Smooth muscle cell (in vitro differentiated cells): ENCODE results near the gene TECPR2. TPM values are rescaled to one million over a fixed set of nuclear protein-coding genes. Genes with fewer than 3 reads are reported as not detected.

Experiments used
- DNase-seq: peaks from one replicate; lab custom pipeline; 2025; ENCODE audit not compliant: unreplicated experiment; lab: John Stamatoyannopoulos, UW
- H2AFZ ChIP-seq: fragments of 200-600 bp; sonication (generic); 2 replicates; pipeline ENCODE4 v1.6.0; 2016; ENCODE audit warnings: antibody characterized with exemption, low read depth, mild to moderate bottlenecking
- H3F3A ChIP-seq: fragments of 200-600 bp; sonication (generic); 2 replicates; pipeline ENCODE4 v1.6.0; 2017; ENCODE audit warnings: antibody characterized with exemption, low read depth
- H3K27ac ChIP-seq: fragments of 200-600 bp; sonication (generic); 2 replicates; pipeline ENCODE4 v1.5.1; 2016; ENCODE audit warnings: low read depth, mild to moderate bottlenecking
- H3K27me3 ChIP-seq: fragments of 200-600 bp; sonication (generic); 2 replicates; pipeline ENCODE4 v1.6.1; 2016; ENCODE audit warnings: low read depth, mild to moderate bottlenecking
- H3K36me3 ChIP-seq: fragments of 200-600 bp; sonication (generic); 2 replicates; pipeline ENCODE4 v1.5.1; 2016; ENCODE audit warnings: low read depth
- H3K4me1 ChIP-seq: fragments of 200-600 bp; sonication (generic); 2 replicates; pipeline ENCODE4 v1.5.1; 2016; ENCODE audit warnings: low read depth
- H3K4me2 ChIP-seq: fragments of 200-600 bp; sonication (generic); 2 replicates; pipeline ENCODE4 v1.6.0; 2016; ENCODE audit warnings: mild to moderate bottlenecking
- H3K4me3 ChIP-seq: fragments of 200-600 bp; sonication (generic); 2 replicates; pipeline ENCODE4 v1.5.1; 2016; ENCODE audit warnings: mild to moderate bottlenecking
- H3K79me2 ChIP-seq: fragments of 200-600 bp; sonication (generic); 2 replicates; pipeline ENCODE4 v1.6.0; 2016; ENCODE audit warnings: low read depth, mild to moderate bottlenecking
- H3K9ac ChIP-seq: fragments of 200-600 bp; sonication (generic); 2 replicates; pipeline ENCODE4 v1.6.0; 2016; ENCODE audit warnings: low read depth
- H3K9me3 ChIP-seq: fragments of 200-600 bp; sonication (generic); replicated peaks from 2 replicates; pipeline ENCODE4 v1.5.1; 2016; ENCODE audit warnings: low read depth
- H4K20me1 ChIP-seq: fragments of 200-600 bp; sonication (generic); 2 replicates; pipeline ENCODE4 v1.6.0; 2016; ENCODE audit warnings: low read depth
- WGBS: methylation state at CpG from one replicate; pipeline ENCODE4 v1.1.7; 2016; ENCODE audit warnings: low lambda C conversion rate; 5-methylcytosine and 5-hydroxymethylcytosine counted together
- polyA plus RNA-seq: library from polyadenylated mRNA; unstranded; fragments of >200 nt; fragmentation: Nextera tagmentation; extraction: Ambion mirVana; gene quantifications from 2 replicates; pipeline ENCODE4 v1.2.1, GENCODE V29; 2016
- total RNA-seq: library from RNA; depleted of rRNA; stranded (reverse); fragments of >200 nt; gene quantifications from 2 replicates; pipeline ENCODE4 v1.2.3, GENCODE V29; 2014
- TF ChIP-seq, protein P1 (sequence below): fragments of 200-600 bp; sonication (generic); IDR thresholded peaks from 2 replicates; pipeline ENCODE4 v1.5.1; 2017; ENCODE audit warnings: borderline replicate concordance, mild to moderate bottlenecking, antibody characterized with exemption; ENCODE audit not compliant: insufficient read depth, poor library complexity, severe bottlenecking

The TECPR2 gene
- total and polyA plus RNA-seq, 2 experiments from 2014 or later: 11.0 to 12.2 TPM

DNA sequence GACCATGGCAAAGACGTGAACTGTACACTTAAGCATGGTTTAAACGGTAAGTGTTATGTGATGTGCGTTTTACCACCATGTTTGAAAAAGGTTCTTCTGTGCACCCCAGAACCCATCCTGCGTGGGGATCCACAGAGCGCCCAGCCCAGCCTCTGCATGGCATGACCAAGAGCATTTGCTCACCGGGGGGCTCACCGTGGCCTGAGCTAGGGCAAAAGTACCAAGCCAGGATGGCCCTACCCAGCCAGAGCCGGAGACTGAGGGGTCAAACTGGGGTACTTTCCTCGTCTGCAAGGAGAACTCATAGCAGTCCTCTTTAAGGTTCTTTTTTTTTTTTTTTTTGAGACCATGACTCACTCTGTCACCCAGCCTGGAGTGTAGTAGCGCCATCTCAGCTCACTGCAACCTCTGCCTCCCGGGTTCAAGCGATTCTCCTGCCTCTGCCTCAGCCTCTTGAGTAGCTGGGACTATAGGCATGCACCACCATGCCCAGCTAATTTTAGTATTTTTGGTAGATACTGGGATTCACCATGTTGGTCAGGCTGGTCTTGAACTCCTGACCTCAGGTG lies 163.3 kb downstream of the TECPR2 start:
- Histone ChIP-seq H3K79me2 (no peaks in the 10 kb centered on the region), H3K4me1 (no peaks in the 10 kb centered on the region), H4K20me1 (no peaks in the 10 kb centered on the region), H3K27me3 (no peaks in the 10 kb centered on the region), H3K27ac (no peak overlapping the region), H3K4me2 (peak overlapping the region; percentile 86), H3K4me3 (peak overlapping the region; percentile 66), H3K36me3 (no peaks in the 10 kb centered on the region), H2AFZ (peak overlapping the region; percentile 52), H3F3A (no peaks in the 10 kb centered on the region), H3K9me3 (no peaks in the 10 kb centered on the region), H3K9ac (no peak overlapping the region)
- no peak for DNase-seq
- 83% methylated on average over 12 of the region's 12 CpGs for WGBS
- TF ChIP-seq, protein P1, sequence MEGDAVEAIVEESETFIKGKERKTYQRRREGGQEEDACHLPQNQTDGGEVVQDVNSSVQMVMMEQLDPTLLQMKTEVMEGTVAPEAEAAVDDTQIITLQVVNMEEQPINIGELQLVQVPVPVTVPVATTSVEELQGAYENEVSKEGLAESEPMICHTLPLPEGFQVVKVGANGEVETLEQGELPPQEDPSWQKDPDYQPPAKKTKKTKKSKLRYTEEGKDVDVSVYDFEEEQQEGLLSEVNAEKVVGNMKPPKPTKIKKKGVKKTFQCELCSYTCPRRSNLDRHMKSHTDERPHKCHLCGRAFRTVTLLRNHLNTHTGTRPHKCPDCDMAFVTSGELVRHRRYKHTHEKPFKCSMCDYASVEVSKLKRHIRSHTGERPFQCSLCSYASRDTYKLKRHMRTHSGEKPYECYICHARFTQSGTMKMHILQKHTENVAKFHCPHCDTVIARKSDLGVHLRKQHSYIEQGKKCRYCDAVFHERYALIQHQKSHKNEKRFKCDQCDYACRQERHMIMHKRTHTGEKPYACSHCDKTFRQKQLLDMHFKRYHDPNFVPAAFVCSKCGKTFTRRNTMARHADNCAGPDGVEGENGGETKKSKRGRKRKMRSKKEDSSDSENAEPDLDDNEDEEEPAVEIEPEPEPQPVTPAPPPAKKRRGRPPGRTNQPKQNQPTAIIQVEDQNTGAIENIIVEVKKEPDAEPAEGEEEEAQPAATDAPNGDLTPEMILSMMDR: no peak

DNA sequence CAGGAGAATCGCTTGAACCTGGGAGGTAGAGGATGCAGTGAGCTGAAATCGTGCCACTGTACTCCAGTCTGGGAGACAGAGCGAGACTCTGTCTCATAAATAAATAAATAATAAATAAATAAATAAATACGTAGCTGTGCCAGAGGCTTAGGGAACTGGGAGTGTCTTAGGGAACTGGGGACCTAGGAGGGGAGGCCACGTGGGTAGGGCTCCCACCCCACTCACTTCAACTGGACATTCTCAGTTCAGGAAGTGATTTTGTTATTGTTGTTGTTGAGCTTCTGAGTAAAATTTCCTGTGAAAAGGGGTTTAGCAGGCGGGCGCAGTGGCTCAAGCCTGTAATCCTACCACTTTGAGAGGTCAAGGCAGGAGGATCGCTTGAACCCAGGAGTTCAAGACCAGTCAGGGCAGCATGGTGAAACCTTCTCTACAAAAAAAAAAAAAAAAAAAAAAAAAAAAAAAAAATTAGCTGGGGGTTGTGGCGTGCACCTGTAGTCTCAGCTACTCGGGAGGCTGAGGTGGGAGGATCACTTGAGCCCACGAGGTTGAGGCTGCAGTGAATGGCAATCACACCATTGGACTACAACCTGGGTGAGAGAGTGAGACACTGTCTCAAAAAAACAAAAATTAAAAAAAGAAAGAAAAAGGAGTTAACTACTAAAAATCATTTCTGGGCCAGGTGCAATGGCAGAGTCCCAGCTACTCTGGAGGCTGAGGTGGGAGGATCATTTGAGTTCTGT lies 165.9 kb downstream of the TECPR2 start:
- DNase-seq: no peak
- Histone ChIP-seq H3F3A (no peaks in the 10 kb centered on the region), H3K4me1 (no peaks in the 10 kb centered on the region)

DNA sequence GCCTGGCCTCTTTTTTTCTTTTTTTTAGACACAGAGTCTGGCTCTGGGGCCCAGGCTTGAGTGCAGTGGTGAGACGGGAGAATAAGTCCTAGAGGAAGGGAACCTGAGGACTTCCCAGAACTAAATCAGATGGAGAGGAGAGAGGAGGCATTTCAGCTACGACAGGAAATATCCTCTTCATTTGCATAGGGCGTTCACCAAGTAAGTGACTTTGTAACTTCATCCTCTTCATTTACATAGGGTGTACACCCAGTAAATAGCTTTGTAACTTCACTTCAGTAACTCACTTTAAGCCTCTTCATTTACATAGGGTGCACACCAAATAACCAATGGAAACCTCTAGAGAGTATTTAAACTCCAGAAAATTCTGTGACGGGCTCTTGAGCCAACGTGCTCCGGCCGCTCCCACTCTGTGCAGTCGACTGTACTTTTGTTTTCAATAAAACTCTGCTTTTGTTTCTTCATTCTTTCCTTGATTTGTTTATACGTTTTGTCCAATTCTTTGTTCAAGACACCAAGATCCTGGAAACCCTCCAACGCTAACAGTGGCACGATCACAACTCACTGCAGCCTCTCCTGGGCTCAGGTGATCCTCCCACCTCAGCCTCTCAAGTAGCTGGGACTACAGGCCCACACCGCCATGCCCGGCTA lies 168.2 kb downstream of the TECPR2 start:
- no peak for DNase-seq
- no peak overlapping the region for H2AFZ ChIP-seq
- H4K20me1 ChIP-seq: no peaks in the 10 kb centered on the region
- no peaks in the 10 kb centered on the region for H3K36me3 ChIP-seq
- no peak overlapping the region for H3K9ac ChIP-seq
- TF ChIP-seq, protein P1: no peak
- H3K27ac ChIP-seq: no peak overlapping the region
- no peak overlapping the region for H3K4me2 ChIP-seq
- WGBS: 81% methylated on average over 13 of the region's 13 CpGs
- no peaks in the 10 kb centered on the region for H3K79me2 ChIP-seq
- H3K9me3 ChIP-seq: no peaks in the 10 kb centered on the region
- no peaks in the 10 kb centered on the region for H3K4me1 ChIP-seq
- H3F3A ChIP-seq: no peaks in the 10 kb centered on the region
- H3K4me3 ChIP-seq: no peak overlapping the region
- no peaks in the 10 kb centered on the region for H3K27me3 ChIP-seq

More for the DNA sequence above, 165.9 kb downstream of the TECPR2 start:
- Histone ChIP-seq H3K9ac (no peak overlapping the region), H3K4me3 (no peak overlapping the region), H3K27me3 (no peaks in the 10 kb centered on the region), H3K4me2 (no peak overlapping the region), H3K27ac (no peak overlapping the region), H4K20me1 (no peaks in the 10 kb centered on the region), H3K79me2 (no peaks in the 10 kb centered on the region), H2AFZ (no peak overlapping the region), H3K36me3 (no peaks in the 10 kb centered on the region), H3K9me3 (no peaks in the 10 kb centered on the region)
- 93% methylated on average over 11 of the region's 11 CpGs for WGBS
- TF ChIP-seq, protein P1: no peak
